Small intestine (tissue), 7 donors: Measurements from ENCODE around the gene RAMACL. TPM values are rescaled to one million over a fixed set of nuclear protein-coding genes. Genes with fewer than 3 reads are reported as not detected.

Source experiments
- DNase-seq, 2 donors: peaks; one replicate each; pipeline versions ENCODE4 v3.0.0 to v3.0.0-alpha.2; 2013
- FAIRE-seq: peaks from 2 replicates; lab custom pipeline; 2012; peaks lifted over from hg19 to GRCh38; lab: Jason Lieb, UNC
- H3K27ac ChIP-seq, 3 donors: one replicate each; pipeline ENCODE4 v1.5.1; 2013; ENCODE audit warnings: low read length in 2 of 3, mild to moderate bottlenecking in 2 of 3, control low read depth in 1 of 3, inconsistent platforms in 1 of 3, low read depth in 1 of 3, moderate library complexity in 1 of 3
- H3K27me3 ChIP-seq, 3 donors: one replicate each; pipeline ENCODE4 v1.6.1; 2013; ENCODE audit warnings: low read length in 3 of 3, inconsistent platforms in 1 of 3; ENCODE audit not compliant: control insufficient read depth in 3 of 3, insufficient read depth in 3 of 3
- H3K36me3 ChIP-seq, 3 donors: one replicate each; pipeline ENCODE4 v1.6.1; 2013; ENCODE audit warnings: low read length in 3 of 3, inconsistent platforms in 1 of 3, low read depth in 1 of 3, mild to moderate bottlenecking in 1 of 3, moderate library complexity in 1 of 3; ENCODE audit not compliant: control insufficient read depth in 3 of 3, insufficient read depth in 2 of 3
- H3K4me1 ChIP-seq, 3 donors: one replicate each; pipeline ENCODE4 v1.6.1; 2013; ENCODE audit warnings: low read length in 2 of 3, inconsistent platforms in 1 of 3, low read depth in 1 of 3, mild to moderate bottlenecking in 1 of 3, moderate library complexity in 1 of 3; ENCODE audit not compliant: control insufficient read depth in 3 of 3, insufficient read depth in 2 of 3
- H3K4me3 ChIP-seq, 3 donors: one replicate each; pipeline ENCODE4 v1.5.1; 2013; ENCODE audit warnings: low read length in 3 of 3, control low read depth in 1 of 3, inconsistent platforms in 1 of 3, low read depth in 1 of 3, mild to moderate bottlenecking in 1 of 3, moderate library complexity in 1 of 3
- H3K9me3 ChIP-seq, 2 donors: one replicate each; pipeline ENCODE4 v1.6.1; 2013; ENCODE audit warnings: low read depth in 1 of 2, low read length in 1 of 2; ENCODE audit not compliant: control insufficient read depth in 2 of 2, insufficient read depth in 1 of 2
- WGBS, 3 donors: extraction: QIAGEN DNeasy Blood & Tissue Kit; methylation state at CpG; one replicate each; pipeline ENCODE4 v1.1.7; 2013; 5-methylcytosine and 5-hydroxymethylcytosine counted together
- polyA plus RNA-seq, 4 donors: library from polyadenylated mRNA; stranded (reverse) in 3 of 4; unstranded in 1 of 4; fragments of 200-250 nt in 3 of 4; fragments of 120-200 nt in 1 of 4; gene quantifications; one replicate each; pipeline versions ENCODE4 v1.2.1 to v1.2.3, GENCODE V29; 2013
- donor health status: healthy with polysubstance abuse.
- donor health status: control.
- donor health status: control.
- donor health status: Bipolar disorder and iron deficiency.
- donor health status: healthy.

Gene RAMACL
- polyA plus RNA-seq, 4 donors, result 0.16 to 0.24 TPM; not detected in 2

DNA sequence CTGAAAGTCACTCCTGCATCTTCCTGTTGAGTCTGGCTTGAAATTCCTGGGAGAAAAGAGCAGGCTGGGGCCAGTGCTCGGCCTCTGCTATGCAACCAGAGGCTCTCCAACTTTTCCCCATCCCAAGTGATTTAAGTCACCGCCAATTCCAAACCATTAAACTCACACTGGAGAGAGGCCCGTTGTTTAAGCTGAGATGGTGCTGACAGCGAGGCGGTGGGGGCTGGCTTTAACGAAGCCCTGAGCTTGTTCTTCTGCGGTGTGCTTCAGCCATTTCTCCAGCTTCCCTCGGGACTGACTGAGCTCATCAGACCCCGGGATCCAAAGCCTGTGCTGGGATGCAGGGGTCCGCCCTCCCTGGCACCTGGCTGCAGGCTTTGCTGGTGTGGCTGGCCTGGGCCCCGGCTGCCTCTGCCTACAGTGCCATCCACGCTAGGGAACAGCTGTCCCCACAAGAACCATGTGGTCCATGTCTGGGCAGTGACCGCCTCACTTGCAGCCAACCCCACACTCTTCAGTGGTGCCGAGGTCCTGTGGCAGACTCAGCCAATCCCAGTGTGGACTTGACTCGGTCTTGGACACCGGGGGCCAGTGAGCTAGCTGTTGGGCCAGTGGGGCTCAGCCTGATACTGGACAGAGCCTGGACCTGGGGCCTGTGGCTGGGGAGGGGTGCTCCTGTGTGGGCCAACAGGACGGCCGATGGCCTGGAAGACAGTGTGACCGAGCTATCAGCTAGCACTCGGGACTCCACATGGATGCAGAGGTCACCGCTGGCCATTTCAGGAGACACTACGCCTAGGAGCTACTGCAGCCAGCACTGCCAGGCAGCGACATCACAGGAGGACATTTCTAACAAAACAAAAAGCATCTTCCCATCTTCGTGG lies 21.2 kb downstream of the RAMACL start:
- no peak for DNase-seq
- no peak overlapping the region for H3K4me3 ChIP-seq
- H3K4me1 ChIP-seq, result no peaks in the 10 kb centered on the region
- no peak for FAIRE-seq
- no peaks in the 10 kb centered on the region for H3K9me3 ChIP-seq
- H3K27ac ChIP-seq, result no peak overlapping the region
- 82 to 91% (median 90%) methylated on average over 24 of the region's 24 CpGs for WGBS, 3 donors
- no peaks in the 10 kb centered on the region for H3K27me3 ChIP-seq
- H3K36me3 ChIP-seq, result peaks cover 0 to 8% (median 0%) of the 10 kb centered on the region in 3 donors

GRCh38 chr6:166563805-166564204 lies 22.7 kb downstream of the RAMACL start:
- H3K4me3 ChIP-seq, result no peak overlapping the region
- no peaks in the 10 kb centered on the region for H3K4me1 ChIP-seq
- H3K27me3 ChIP-seq, result no peaks in the 10 kb centered on the region
- no peak for DNase-seq
- 85 to 90% (median 87%) methylated on average over 9 of the region's 9 CpGs for WGBS, 3 donors
- no peak overlapping the region for H3K27ac ChIP-seq
- H3K9me3 ChIP-seq, result no peaks in the 10 kb centered on the region
- no peak for FAIRE-seq
- peaks cover 0 to 8% (median 0%) of the 10 kb centered on the region in 3 donors for H3K36me3 ChIP-seq

DNA sequence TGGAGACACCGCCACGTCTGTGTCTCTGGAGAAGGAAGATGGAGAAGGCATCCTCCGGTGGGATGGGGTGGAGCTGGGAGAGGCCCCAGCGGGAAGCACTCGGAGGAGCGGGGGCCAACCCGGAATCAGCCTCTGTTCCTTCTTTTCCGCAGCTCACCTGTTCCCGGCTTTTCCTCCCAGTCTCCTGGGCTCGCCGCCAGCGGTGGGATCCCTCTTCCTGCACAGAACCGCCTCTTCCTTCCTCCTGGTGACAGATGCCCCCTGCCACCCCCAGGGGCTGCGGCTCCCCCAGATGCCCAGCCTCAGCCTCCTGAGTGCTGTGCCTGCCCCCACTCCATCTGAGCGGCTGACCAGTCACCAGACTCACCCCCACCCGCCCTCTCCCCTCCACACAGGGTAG lies 23.3 kb downstream of the RAMACL start:
- H3K27ac ChIP-seq, result no peak overlapping the region
- FAIRE-seq (no peak), DNase-seq (no peak)
- H3K4me1 ChIP-seq, result no peaks in the 10 kb centered on the region
- 68 to 87% (median 71%) methylated on average over 14 to 16 of the region's 16 CpGs for WGBS, 3 donors
- H3K9me3 ChIP-seq, result peaks cover 0 to 5% of the 10 kb centered on the region in 2 donors
- H3K4me3 ChIP-seq, result no peak overlapping the region
- peaks cover 0 to 8% (median 0%) of the 10 kb centered on the region in 3 donors for H3K36me3 ChIP-seq
- no peaks in the 10 kb centered on the region for H3K27me3 ChIP-seq

DNA sequence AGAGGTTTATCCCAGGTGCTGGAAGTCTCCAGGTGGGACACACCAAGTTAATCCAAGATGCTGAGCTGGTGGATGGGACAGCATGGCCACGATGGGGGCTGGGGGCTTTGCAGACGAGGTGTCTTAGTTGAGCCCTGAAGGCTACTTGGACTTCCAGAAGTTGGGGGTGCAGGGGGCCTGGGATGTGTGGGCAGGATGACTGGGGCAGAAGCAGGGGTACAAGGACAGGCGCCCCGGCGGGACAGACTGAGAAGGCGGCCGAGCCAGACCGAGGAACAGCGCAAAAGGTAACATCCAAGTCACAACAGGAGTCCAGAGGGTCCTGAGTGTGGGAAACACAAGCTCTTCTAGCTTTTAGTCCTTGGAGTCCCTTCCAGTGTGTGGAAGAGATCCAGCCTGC lies 23.8 kb downstream of the RAMACL start:
- FAIRE-seq (no peak), DNase-seq (no peak)
- no peaks in the 10 kb centered on the region for H3K4me1 ChIP-seq
- H3K27ac ChIP-seq, result no peak overlapping the region
- H3K9me3 ChIP-seq, result peaks cover 0 to 6% of the 10 kb centered on the region in 2 donors
- peaks cover 0 to 8% (median 0%) of the 10 kb centered on the region in 3 donors for H3K36me3 ChIP-seq
- H3K4me3 ChIP-seq, result no peak overlapping the region
- no peaks in the 10 kb centered on the region for H3K27me3 ChIP-seq
- 91 to 98% (median 92%) methylated on average over 9 of the region's 9 CpGs for WGBS, 3 donors

GRCh38 chr6:166561771-166562359 lies 24.6 kb downstream of the RAMACL start:
- no peak overlapping the region for H3K4me3 ChIP-seq
- no peaks in the 10 kb centered on the region for H3K4me1 ChIP-seq
- H3K36me3 ChIP-seq, result peaks cover 0 to 8% (median 0%) of the 10 kb centered on the region in 3 donors
- H3K27me3 ChIP-seq, result no peaks in the 10 kb centered on the region
- no peak for DNase-seq
- H3K9me3 ChIP-seq, result peaks cover 0 to 6% of the 10 kb centered on the region in 2 donors
- 75 to 92% (median 79%) methylated on average over 10 of the region's 10 CpGs for WGBS, 3 donors
- no peak for FAIRE-seq
- no peak overlapping the region for H3K27ac ChIP-seq

DNA sequence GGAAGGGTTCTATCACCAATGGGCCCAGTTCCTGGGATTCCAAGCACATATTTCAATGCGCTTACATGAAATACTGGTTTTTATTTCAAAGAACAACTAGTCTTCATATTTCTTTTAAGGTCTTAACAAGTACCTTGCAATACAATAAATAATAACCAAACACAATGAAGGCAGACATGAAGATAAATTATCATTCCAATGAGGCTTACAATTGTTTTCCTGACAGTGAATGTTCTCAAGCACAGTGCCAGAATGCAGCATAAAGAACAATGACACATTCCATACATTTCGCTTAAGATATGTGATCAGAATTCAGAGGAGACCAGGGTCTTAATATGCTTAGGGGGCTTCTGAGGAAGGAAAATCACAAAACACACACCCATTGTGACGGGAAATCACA lies 26.3 kb downstream of the RAMACL start:
- peaks cover 0 to 6% of the 10 kb centered on the region in 2 donors for H3K9me3 ChIP-seq
- H3K4me3 ChIP-seq, result no peak overlapping the region
- no peak for FAIRE-seq
- 91 to 96% (median 93%) methylated on average over 3 of the region's 3 CpGs for WGBS, 3 donors
- peaks cover 0 to 6% (median 0%) of the 10 kb centered on the region in 3 donors for H3K36me3 ChIP-seq
- no peak for DNase-seq
- H3K27ac ChIP-seq, result no peak overlapping the region
- H3K27me3 ChIP-seq, result no peaks in the 10 kb centered on the region
- H3K4me1 ChIP-seq, result no peaks in the 10 kb centered on the region

DNA sequence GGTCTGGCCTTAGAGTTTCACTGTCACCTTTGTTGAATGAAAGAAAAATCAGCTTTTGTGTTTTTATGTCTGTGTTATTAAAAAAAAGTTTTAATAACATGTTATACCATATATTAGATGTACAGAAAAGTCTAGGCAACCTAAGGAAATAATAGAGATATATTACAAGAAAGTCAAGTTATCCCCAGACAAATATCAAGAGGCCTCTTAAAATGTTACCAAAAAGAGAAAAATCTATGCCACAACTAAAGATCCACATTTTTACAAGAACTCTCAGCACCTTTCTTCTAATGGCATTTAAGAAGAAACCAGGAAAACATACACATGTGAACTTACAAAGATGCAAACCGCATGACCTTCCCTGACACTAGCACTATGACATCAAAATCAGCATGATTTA lies 26.8 kb downstream of the RAMACL start:
- Histone ChIP-seq H3K27ac (no peak overlapping the region), H3K4me3 (no peak overlapping the region), H3K27me3 (no peaks in the 10 kb centered on the region), H3K9me3 (peaks cover 0 to 6% of the 10 kb centered on the region in 2 donors), H3K36me3 (peaks cover 0 to 6% (median 0%) of the 10 kb centered on the region in 3 donors), H3K4me1 (no peaks in the 10 kb centered on the region)
- no peak for FAIRE-seq
- no peak for DNase-seq
- 83 to 97% (median 94%) methylated on average over 1 of the region's 1 CpG for WGBS, 3 donors

- WGBS, 3 donors, result 81 to 92% (median 88%) methylated on average over 5 of the region's 5 CpGs
- Histone ChIP-seq H3K9me3 (peaks cover 0 to 6% of the 10 kb centered on the region in 2 donors), H3K27ac (no peak overlapping the region), H3K36me3 (peaks cover 0 to 6% (median 0%) of the 10 kb centered on the region in 3 donors), H3K27me3 (no peaks in the 10 kb centered on the region), H3K4me1 (no peaks in the 10 kb centered on the region), H3K4me3 (no peak overlapping the region)
- DNase-seq, result no peak
- FAIRE-seq, result no peak
Observed at GRCh38 chr6:166559211-166559610, 27.3 kb downstream of the RAMACL start.
